K562 (cell line): ENCODE data around the gene TRMT44. TPM values are rescaled to one million over a fixed set of nuclear protein-coding genes. Genes with fewer than 3 reads are reported as not detected.

Experiments
- ATAC-seq: fragments of 200-7000 bp; cut with Tn5 transposase; 3 replicates; pipeline ENCODE4 v1.9.1; 2020; ENCODE audit warnings: moderate library complexity
- BruUV-seq: library from RNA; stranded (reverse); fragments of 400-500 nt; replicated peaks from 2 replicates; lab custom pipeline; 2021; lab: Mats Ljungman, UMichigan
- CTCF ChIA-PET: fragments of 300-600 bp; formaldehyde crosslinking; extraction: SDS; loops from one replicate; lab custom pipeline; 2021; ENCODE audit warnings: low intra/inter-chr PET ratio; lab: Yijun Ruan, JAX
- POLR2A ChIA-PET: fragments of 300-600, 350-650 bp; sonication (Branson Sonifier 250); formaldehyde crosslinking; extraction: SDS; loops from one replicate; lab custom pipeline; 2021; ENCODE audit warnings: antibody characterized with exemption, inconsistent platforms; lab: Yijun Ruan, JAX
- DNase-seq, 4 experiments: peaks; one replicate each; pipeline versions ENCODE4 v3.0.0 to v3.0.0-alpha.2; 2011 to 2018; ENCODE audit warnings: low spot score in 3 of 4, mixed read lengths in 3 of 4; ENCODE audit errors: extremely low read depth in 1 of 4
- FAIRE-seq: peaks from 2 replicates; lab custom pipeline; 2011; peaks lifted over from hg19 to GRCh38; lab: Jason Lieb, UNC
- H2AFZ ChIP-seq: 2 replicates; pipeline ENCODE4 v1.6.0; 2011; ENCODE audit warnings: low read depth, low read length, control low read depth, inconsistent platforms
- H3K27ac ChIP-seq: fragments of 200-600 bp; 3 replicates; pipeline ENCODE4 v1.8.0; 2011; ENCODE audit warnings: low read depth, mild to moderate bottlenecking, control low read depth, inconsistent platforms, low read length, moderate library complexity, mixed read lengths; ENCODE audit errors: extremely low read depth
- H3K27me3 ChIP-seq, 2 experiments: fragments of 300-600 bp in 1 of 2; 2 replicates in 1 of 2; 3 replicates in 1 of 2; pipeline versions ENCODE4 v1.6.0 to v1.8.0; 2011; ENCODE audit warnings: inconsistent platforms in 2 of 2, low read length in 2 of 2, mild to moderate bottlenecking in 1 of 2, mixed read lengths in 1 of 2, moderate library complexity in 1 of 2; ENCODE audit not compliant: control insufficient read depth in 2 of 2, insufficient read depth in 2 of 2
- H3K36me3 ChIP-seq: fragments of 300-600 bp; 3 replicates; pipeline ENCODE4 v1.8.0; 2011; ENCODE audit warnings: mild to moderate bottlenecking, low read length, inconsistent platforms; ENCODE audit not compliant: control insufficient read depth, insufficient read depth
- H3K4me1 ChIP-seq, 2 experiments: fragments of 200-600 bp in 1 of 2; replicated peaks in 1 of 2; 2 replicates in 1 of 2; 3 replicates in 1 of 2; pipeline versions ENCODE4 v1.5.1 to v1.8.0; 2011; ENCODE audit warnings: inconsistent platforms in 2 of 2, low read length in 2 of 2, mild to moderate bottlenecking in 1 of 2, mixed read lengths in 1 of 2, moderate library complexity in 1 of 2; ENCODE audit not compliant: control insufficient read depth in 2 of 2, insufficient read depth in 2 of 2
- H3K4me2 ChIP-seq: 2 replicates; pipeline ENCODE4 v1.6.1; 2011; ENCODE audit warnings: low read length, control low read depth, inconsistent platforms, mixed read lengths; ENCODE audit not compliant: insufficient read depth
- H3K4me3 ChIP-seq: fragments of 200-600 bp; sonication (generic), shearing (Covaris generic); 2 replicates; pipeline ENCODE4 v1.5.1; 2016; ENCODE audit warnings: control low read depth, inconsistent platforms
- H3K79me2 ChIP-seq: fragments of 200-600 bp; 3 replicates; pipeline ENCODE4 v1.8.0; 2011; ENCODE audit warnings: low read length, inconsistent platforms; ENCODE audit not compliant: control insufficient read depth, insufficient read depth
- H3K9ac ChIP-seq, 2 experiments: 2 replicates each; pipeline versions ENCODE4 v1.6.0 to v1.6.1; 2011; ENCODE audit warnings: low read depth in 2 of 2, low read length in 2 of 2, control low read depth in 1 of 2, inconsistent platforms in 1 of 2, mild to moderate bottlenecking in 1 of 2, mixed read lengths in 1 of 2; ENCODE audit not compliant: insufficient read depth in 1 of 2
- H3K9me1 ChIP-seq: one replicate; pipeline ENCODE4 v1.6.0; 2011; ENCODE audit warnings: inconsistent platforms, mild to moderate bottlenecking, low read length, moderate library complexity; ENCODE audit not compliant: control insufficient read depth, insufficient read depth
- H3K9me3 ChIP-seq: replicated peaks from 2 replicates; pipeline ENCODE4 v1.5.1; 2011; ENCODE audit warnings: low read depth, low read length, inconsistent platforms; ENCODE audit not compliant: control insufficient read depth, insufficient read depth
- H4K20me1 ChIP-seq: replicated peaks from 2 replicates; pipeline ENCODE4 v1.6.1; 2011; ENCODE audit warnings: low read length, inconsistent platforms, mixed read lengths; ENCODE audit not compliant: control insufficient read depth, insufficient read depth
- ARID1B ChIP-seq: fragments of 450-650 bp; IDR thresholded peaks from 2 replicates; pipeline ENCODE4 v1.6.1; 2016; ENCODE audit warnings: antibody characterized with exemption, mild to moderate bottlenecking, inconsistent platforms
- CTBP1 ChIP-seq: fragments of 450-650 bp; IDR thresholded peaks from 2 replicates; pipeline ENCODE4 v1.6.1; 2016; ENCODE audit warnings: borderline replicate concordance
- ELF1 ChIP-seq: fragments of 200-800 bp; sonication (Bioruptor generic); IDR thresholded peaks from 2 replicates; pipeline ENCODE4 v1.6.1; 2016; ENCODE audit warnings: missing genetic modification characterization, missing compliant biosample characterization
- FIP1L1 ChIP-seq: fragments of 200-400 bp; formaldehyde crosslinking; IDR thresholded peaks from 2 replicates; pipeline ENCODE4 v1.6.1; 2018; ENCODE audit warnings: mild to moderate bottlenecking, low read depth, low read length; ENCODE audit not compliant: poor library complexity, severe bottlenecking
- REST ChIP-seq, 2 experiments: fragments of 450-650 bp; formaldehyde crosslinking in 1 of 2; IDR thresholded peaks; 2 replicates each; pipeline versions ENCODE4 v1.4.0 to v1.6.1; 2014 to 2020; ENCODE audit warnings: mild to moderate bottlenecking in 2 of 2, borderline replicate concordance in 1 of 2, low read depth in 1 of 2
- SMC3 ChIP-seq: conservative IDR thresholded peaks from 2 replicates; pipeline ENCODE4 v1.6.1; 2011; ENCODE audit warnings: low read depth, low read length, improper control_type of control experiment; ENCODE audit not compliant: insufficient read depth
- ZBTB17 ChIP-seq: fragments of 450-650 bp; formaldehyde crosslinking; IDR thresholded peaks from 2 replicates; pipeline ENCODE4 v1.4.0; 2020; ENCODE audit warnings: mild to moderate bottlenecking
- ZNF778 ChIP-seq: fragments of 450-650 bp; formaldehyde crosslinking; IDR thresholded peaks from 2 replicates; pipeline ENCODE4 v1.4.0; 2020; ENCODE audit warnings: mild to moderate bottlenecking, moderate library complexity
- WGBS: fragments of 100-300 bp; shearing (Covaris generic); methylation state at CpG from one replicate; pipeline ENCODE4 v1.1.6; 2016; ENCODE audit warnings: low coverage, mixed read lengths; ENCODE audit not compliant: insufficient coverage; ENCODE audit errors: missing lambda C conversion rate; 5-methylcytosine and 5-hydroxymethylcytosine counted together
- in situ Hi-C: fragments of 300-500 bp; cut with MboI; formaldehyde crosslinking; loops from 4 replicates; pipeline ENCODE4 v1.15.0; 2018; ENCODE audit warnings: inconsistent platforms, mixed read lengths
- intact Hi-C: fragments of 100-400 bp; cut with micrococcal nuclease; formaldehyde crosslinking; loops from 2 replicates; pipeline ENCODE4 v1.14.2; 2022
- polyA plus RNA-seq, 8 experiments: library from polyadenylated mRNA; depleted of rRNA in 4 of 8; stranded (reverse) in 5 of 8; unstranded in 3 of 8; fragments of >200 nt; fragmentation: Nextera tagmentation in 2 of 8; fragmentation: Illumina TruSeq in 1 of 8; extraction: Ambion mirVana in 2 of 8; extraction: Trizol in 1 of 8; gene quantifications; 2 replicates each; pipeline versions ENCODE4 v1.2.1 to v1.2.3, GENCODE V29; 2011 to 2014; ENCODE audit warnings: inconsistent platforms in 1 of 8, missing spikeins in 1 of 8
- total RNA-seq, 7 experiments: library from RNA; depleted of rRNA in 6 of 7; stranded (reverse); fragments of >200 nt in 6 of 7; fragmentation: Illumina TruSeq in 2 of 7; extraction: Trizol in 2 of 7; gene quantifications; 2 replicates each; pipeline versions ENCODE4 v1.2.1 to v1.2.3, GENCODE V29; 2011 to 2021; ENCODE audit warnings: low replicate concordance in 1 of 7

TRMT44 gene
- total and polyA plus RNA-seq, 9 of the 15 experiments (the other 6 are each of a cell fraction or from before 2014, with no cell fraction given): 1.2 to 18.6 (median 10.0) TPM

DNA sequence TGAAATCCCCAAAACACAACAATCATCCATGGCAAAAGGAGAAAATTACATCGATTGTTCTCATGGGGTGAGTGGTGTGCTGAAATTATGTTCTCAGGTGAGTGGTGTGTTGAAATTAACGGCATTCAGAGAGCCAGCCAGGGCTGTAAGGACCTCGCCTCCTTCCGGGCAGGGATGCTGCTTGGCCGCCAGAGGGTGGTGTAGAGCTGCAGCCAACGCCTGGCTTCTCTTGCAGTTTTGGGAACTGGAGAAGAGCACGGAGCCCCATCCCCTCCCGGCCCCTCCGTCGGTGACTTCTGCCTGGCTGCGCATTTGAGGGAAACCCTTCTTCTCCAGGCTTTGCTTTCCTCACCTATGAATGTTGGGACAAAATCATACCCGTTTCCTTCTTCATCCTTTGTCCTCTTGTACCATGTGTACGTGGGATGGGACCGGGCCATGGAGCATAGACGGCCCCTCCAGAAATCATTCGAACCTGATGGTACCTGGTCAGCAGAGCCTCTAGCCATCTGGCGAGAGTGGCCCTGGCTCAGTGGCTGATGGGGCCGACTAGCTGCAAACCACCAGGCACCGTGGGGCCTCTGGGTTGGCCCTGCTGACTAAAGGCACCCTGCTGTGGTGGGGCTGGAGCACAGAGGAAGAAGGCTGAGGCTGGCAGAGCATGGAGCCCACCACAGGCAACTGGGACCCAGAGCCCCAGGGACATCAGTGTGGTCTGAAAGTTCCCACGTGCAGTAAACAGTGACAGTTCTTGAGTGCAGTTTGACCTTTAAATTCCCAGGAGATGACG, 28.4 kb downstream of the TRMT44 start:
- Histone ChIP-seq H3K27me3 (no peaks in the 10 kb centered on the region), H2AFZ (no peak overlapping the region), H4K20me1 (0 out of 2 replicates have a peak, but pooled peaks cover 3% of the 10 kb centered on the region), H3K9ac (no peak overlapping the region; a peak in 1 of 4 replicates), H3K4me1 (peaks cover 0 to 35% of the 10 kb centered on the region in 2 experiments; a peak in 4 of 5 replicates), H3K36me3 (peaks cover 52% of the 10 kb centered on the region; the same call in 2 of the 3 replicates), H3K9me1 (no peaks in the 10 kb centered on the region), H3K4me3 (no peak overlapping the region), H3K79me2 (no peaks in the 10 kb centered on the region), H3K9me3 (no peaks in the 10 kb centered on the region), H3K27ac (no peak overlapping the region; the same call in 2 of the 3 replicates), H3K4me2 (no peak overlapping the region)
- in situ Hi-C loops (no loop called here), intact Hi-C loops (loop anchor here (1.0 to 2.0 kb wide), 3 partner anchors 78 to 125 kb away; no protein-coding TSS in a partner anchor)
- BruUV-seq: TSS peak; percentile 29
- ATAC-seq: peak; percentile 93
- 39% methylated on average over 19 of the region's 21 CpGs for WGBS
- FAIRE-seq: peak; percentile 87
- ChIA-PET POLR2A (interaction anchor here (0.7 to 1.6 kb wide), 7 partner anchors 12 to 137 kb away, joined by 3 to 5 read pairs (median 3); partner anchors contain the start of genes ACOX3 and TRMT44), CTCF (interaction anchor here (0.7 to 3.1 kb wide), 5 partner anchors 10 to 130 kb away, joined by 3 to 64 read pairs (median 5); partner anchors contain the start of gene CPZ)
- DNase-seq: peak; percentile 72 to 78 (median 76)
- TF ChIP-seq ARID1B: 0 out of 2 replicates have a peak, but pooled peaks have one; percentile 27
- no peak for TF ChIP-seq ZBTB17
- TF ChIP-seq FIP1L1: no peak
- peak; percentile 96 for TF ChIP-seq REST (IDR thresholded peaks at IDR 0.05; ENCODE audit: borderline replicate concordance)
- no peak for TF ChIP-seq REST (CRISPR knock-in tag; IDR thresholded peaks at IDR 0.05; ENCODE audit: low read depth)
- TF ChIP-seq ZNF778: no peak
- peak; percentile 80 for TF ChIP-seq ELF1 (tag)
- peak; percentile 44; the same call in 1 of the 2 replicates for TF ChIP-seq CTBP1
- peak; percentile 95 for TF ChIP-seq SMC3
